Upper lobe of left lung (tissue), 4 donors: Measurements from ENCODE around the gene DEFB118.

Source experiments
- POLR2A ChIP-seq, 4 donors: fragments of 450-650 bp; IDR thresholded peaks; one replicate each; pipeline ENCODE4 v1.5.1; 2016 to 2017; ENCODE audit warnings: antibody characterized with exemption in 4 of 4, mild to moderate bottlenecking in 2 of 4
- TF ChIP-seq, protein P1 (sequence below), 6 experiments: fragments of 450-650 bp in 4 of 6; fragments of 200-600 bp in 2 of 6; sonication (generic) in 2 of 6; IDR thresholded peaks; one replicate each; pipeline ENCODE4 v1.5.1; 2016 to 2019; ENCODE audit warnings: antibody characterized with exemption in 6 of 6

DNA sequence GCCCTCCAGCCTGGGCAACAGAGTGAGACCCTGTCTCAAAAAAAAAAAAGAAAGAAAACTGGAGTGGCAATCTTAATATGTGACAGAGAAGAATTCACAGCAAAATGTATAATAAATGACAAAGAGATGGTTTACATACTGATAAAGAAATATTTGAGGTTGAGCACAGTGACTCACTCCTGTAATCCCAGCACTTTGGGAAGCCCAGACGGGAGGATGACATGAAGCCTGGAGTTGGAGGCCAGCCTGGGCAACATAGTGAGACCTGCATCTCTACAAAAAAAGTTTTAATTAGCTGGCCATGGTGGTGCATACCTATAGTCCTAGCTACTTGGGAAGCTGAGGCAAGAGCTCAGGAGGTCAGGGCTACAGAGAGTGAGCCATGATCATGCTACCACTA is 12.4 kb upstream of the DEFB118 start:
- TF ChIP-seq, protein P1, sequence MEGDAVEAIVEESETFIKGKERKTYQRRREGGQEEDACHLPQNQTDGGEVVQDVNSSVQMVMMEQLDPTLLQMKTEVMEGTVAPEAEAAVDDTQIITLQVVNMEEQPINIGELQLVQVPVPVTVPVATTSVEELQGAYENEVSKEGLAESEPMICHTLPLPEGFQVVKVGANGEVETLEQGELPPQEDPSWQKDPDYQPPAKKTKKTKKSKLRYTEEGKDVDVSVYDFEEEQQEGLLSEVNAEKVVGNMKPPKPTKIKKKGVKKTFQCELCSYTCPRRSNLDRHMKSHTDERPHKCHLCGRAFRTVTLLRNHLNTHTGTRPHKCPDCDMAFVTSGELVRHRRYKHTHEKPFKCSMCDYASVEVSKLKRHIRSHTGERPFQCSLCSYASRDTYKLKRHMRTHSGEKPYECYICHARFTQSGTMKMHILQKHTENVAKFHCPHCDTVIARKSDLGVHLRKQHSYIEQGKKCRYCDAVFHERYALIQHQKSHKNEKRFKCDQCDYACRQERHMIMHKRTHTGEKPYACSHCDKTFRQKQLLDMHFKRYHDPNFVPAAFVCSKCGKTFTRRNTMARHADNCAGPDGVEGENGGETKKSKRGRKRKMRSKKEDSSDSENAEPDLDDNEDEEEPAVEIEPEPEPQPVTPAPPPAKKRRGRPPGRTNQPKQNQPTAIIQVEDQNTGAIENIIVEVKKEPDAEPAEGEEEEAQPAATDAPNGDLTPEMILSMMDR (IDR thresholded peaks at IDR 0.05): no peak
- TF ChIP-seq POLR2A (IDR thresholded peaks at IDR 0.05): no peak
